Psoas muscle (tissue), 8 donors: Measurements from ENCODE around the gene WNT6. TPM values are rescaled to one million over a fixed set of nuclear protein-coding genes. Genes with fewer than 3 reads are reported as not detected.

ENCODE experiments used
- ATAC-seq, 4 donors: fragments of 200-7000 bp; cut with Tn5 transposase; one replicate each; pipeline ENCODE4 v1.9.1; 2020; ENCODE audit warnings: moderate library complexity in 3 of 4, mild to moderate bottlenecking in 2 of 4
- DNase-seq, 2 donors: peaks; one replicate each; pipeline ENCODE4 v3.0.0-alpha.2; 2020
- H3K27ac ChIP-seq: fragments of 200-600 bp; one replicate; pipeline ENCODE4 v1.8.0; 2022
- H3K27me3 ChIP-seq, 3 donors: fragments of 200-600 bp in 1 of 3; one replicate each; pipeline versions ENCODE4 v1.6.1 to v1.8.0; 2013 to 2022; ENCODE audit warnings: low read length in 2 of 3, mild to moderate bottlenecking in 2 of 3, moderate library complexity in 1 of 3; ENCODE audit not compliant: insufficient read depth in 3 of 3
- H3K36me3 ChIP-seq, 2 donors: fragments of 200-600 bp in 1 of 2; one replicate each; pipeline versions ENCODE4 v1.6.1 to v1.8.0; 2013 to 2022; ENCODE audit warnings: low read depth in 1 of 2, mild to moderate bottlenecking in 1 of 2, moderate library complexity in 1 of 2; ENCODE audit not compliant: insufficient read depth in 1 of 2
- H3K4me1 ChIP-seq: fragments of 200-600 bp; one replicate; pipeline ENCODE4 v1.8.0; 2022
- H3K4me3 ChIP-seq: fragments of 200-600 bp; one replicate; pipeline ENCODE4 v1.8.0; 2022; ENCODE audit warnings: mild to moderate bottlenecking
- H3K9me3 ChIP-seq: fragments of 200-600 bp; one replicate; pipeline ENCODE4 v1.8.0; 2022
- WGBS, 3 donors: extraction: QIAGEN DNeasy Blood & Tissue Kit; methylation state at CpG; one replicate each; pipeline versions ENCODE4 v1.1.6 to v1.1.7; 2013; 5-methylcytosine and 5-hydroxymethylcytosine counted together
- intact Hi-C, 2 donors: fragments of 100-400 bp; cut with DNase I; formaldehyde crosslinking; loops; one replicate each; pipeline versions ENCODE4 v1.11.0 to v1.14.2; 2022
- polyA plus RNA-seq, 3 donors: library from polyadenylated mRNA; stranded (reverse); fragments of 200-250 nt; gene quantifications; one replicate each; pipeline ENCODE4 v1.2.3, GENCODE V29; 2013
- total RNA-seq, 4 donors: library from RNA; stranded (reverse); fragmentation: NEBNext Ultra II Directional in 2 of 4; extraction: Animal tissue kit (Norgen Biotek cat#: 25700) in 2 of 4; gene quantifications; one replicate each; pipeline versions ENCODE4 v1.2.1 to v1.2.4, GENCODE V29; 2021 to 2023
- TF ChIP-seq, protein P1 (sequence below): fragments of 200-600 bp; IDR thresholded peaks from one replicate; pipeline ENCODE4 v1.8.0; 2022; ENCODE audit warnings: antibody characterized with exemption
- donor health status: healthy with polysubstance abuse.
- donor health status: DM: no; HTN: no; CAD: no; lungs with moderate emphysema.
- donor health status: Bipolar disorder and iron deficiency.
- donor health status: healthy.
- donor health status: DM: yes; HTN: yes; CAD: no.
- donor health status: DM: no; HTN: no; CAD: no.
- donor health status: DM: no; HTN: no; CAD: no.
- donor health status: DM: yes; HTN: yes; CAD: no.

The WNT6 gene
- total and polyA plus RNA-seq, 7 donors: 0.05 to 1.0 (median 0.20) TPM

- TF ChIP-seq, protein P1, sequence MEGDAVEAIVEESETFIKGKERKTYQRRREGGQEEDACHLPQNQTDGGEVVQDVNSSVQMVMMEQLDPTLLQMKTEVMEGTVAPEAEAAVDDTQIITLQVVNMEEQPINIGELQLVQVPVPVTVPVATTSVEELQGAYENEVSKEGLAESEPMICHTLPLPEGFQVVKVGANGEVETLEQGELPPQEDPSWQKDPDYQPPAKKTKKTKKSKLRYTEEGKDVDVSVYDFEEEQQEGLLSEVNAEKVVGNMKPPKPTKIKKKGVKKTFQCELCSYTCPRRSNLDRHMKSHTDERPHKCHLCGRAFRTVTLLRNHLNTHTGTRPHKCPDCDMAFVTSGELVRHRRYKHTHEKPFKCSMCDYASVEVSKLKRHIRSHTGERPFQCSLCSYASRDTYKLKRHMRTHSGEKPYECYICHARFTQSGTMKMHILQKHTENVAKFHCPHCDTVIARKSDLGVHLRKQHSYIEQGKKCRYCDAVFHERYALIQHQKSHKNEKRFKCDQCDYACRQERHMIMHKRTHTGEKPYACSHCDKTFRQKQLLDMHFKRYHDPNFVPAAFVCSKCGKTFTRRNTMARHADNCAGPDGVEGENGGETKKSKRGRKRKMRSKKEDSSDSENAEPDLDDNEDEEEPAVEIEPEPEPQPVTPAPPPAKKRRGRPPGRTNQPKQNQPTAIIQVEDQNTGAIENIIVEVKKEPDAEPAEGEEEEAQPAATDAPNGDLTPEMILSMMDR: peak; percentile 69
- 27 to 29% (median 27%) methylated on average over 16 of the region's 16 CpGs for WGBS, 3 donors
- intact Hi-C loops: loop anchor here in 1 of 2 donors (5.0 kb wide), 1 partner anchor 44 kb away; no protein-coding TSS in a partner anchor
- peaks cover 0 to 30% (median 3%) of the 10 kb centered on the region in 3 donors for H3K27me3 ChIP-seq
- H3K36me3 ChIP-seq: no peaks in the 10 kb centered on the region
- H3K9me3 ChIP-seq: no peaks in the 10 kb centered on the region
- ATAC-seq (peak; percentile 75 to 87 (median 76)), DNase-seq (peak; percentile 55 to 75)
- no peaks in the 10 kb centered on the region for H3K4me1 ChIP-seq
- no peak overlapping the region for H3K27ac ChIP-seq
- H3K4me3 ChIP-seq: no peak overlapping the region
These were observed 6.5 kb upstream of the WNT6 start for GRCh38 chr2:218852911-218853667.

DNA sequence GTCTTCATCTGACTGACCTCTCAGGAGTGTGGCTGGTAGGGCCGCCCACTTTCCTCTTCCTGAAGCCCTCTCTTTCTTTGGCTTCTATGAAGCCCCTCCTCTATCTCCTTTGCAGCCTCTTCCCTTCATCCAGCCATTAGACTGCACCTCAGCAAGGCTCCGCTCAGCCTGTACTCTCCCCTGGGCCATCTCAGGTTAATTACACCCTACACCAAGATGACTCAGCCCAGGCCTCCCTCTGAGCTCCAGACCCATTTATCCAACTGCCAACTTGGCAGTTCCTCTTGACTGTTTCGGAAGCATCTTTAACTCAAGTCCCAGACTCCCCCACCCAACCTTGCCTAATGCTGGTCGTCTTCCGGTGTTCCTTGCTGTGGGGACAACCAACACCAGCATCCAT is 5.8 kb upstream of the WNT6 start:
- peaks cover 0 to 37% (median 6%) of the 10 kb centered on the region in 3 donors for H3K27me3 ChIP-seq
- no peak overlapping the region for H3K27ac ChIP-seq
- WGBS, 3 donors: 33 to 54% (median 51%) methylated on average over 5 of the region's 5 CpGs

GRCh38 chr2:218854860-218855259 is 4.7 kb upstream of the WNT6 start:
- WGBS, 3 donors: 60 to 75% (median 60%) methylated on average over 5 of the region's 5 CpGs
- Histone ChIP-seq H3K4me1 (no peaks in the 10 kb centered on the region), H3K9me3 (no peaks in the 10 kb centered on the region), H3K4me3 (no peak overlapping the region), H3K36me3 (no peaks in the 10 kb centered on the region), H3K27me3 (peaks cover 0 to 46% (median 6%) of the 10 kb centered on the region in 3 donors), H3K27ac (no peak overlapping the region)
- DNase-seq (no peak), ATAC-seq (no peak)
- intact Hi-C loops: loop anchor here (5.0 kb wide), 2 partner anchors 42 to 127 kb away; no protein-coding TSS in a partner anchor
- TF ChIP-seq, protein P1: no peak

More for the DNA sequence above, 5.8 kb upstream of the WNT6 start:
- peak; percentile 66 to 91 (median 86) for ATAC-seq
- no peak overlapping the region for H3K4me3 ChIP-seq
- no peaks in the 10 kb centered on the region for H3K9me3 ChIP-seq
- H3K36me3 ChIP-seq: no peaks in the 10 kb centered on the region
- intact Hi-C loops: loop anchor here in 1 of 2 donors (5.0 kb wide), 1 partner anchor 44 kb away; no protein-coding TSS in a partner anchor
- H3K4me1 ChIP-seq: no peaks in the 10 kb centered on the region
- TF ChIP-seq, protein P1: no peak
- peak in 1 of 2 donors; percentile 53 for DNase-seq

DNA sequence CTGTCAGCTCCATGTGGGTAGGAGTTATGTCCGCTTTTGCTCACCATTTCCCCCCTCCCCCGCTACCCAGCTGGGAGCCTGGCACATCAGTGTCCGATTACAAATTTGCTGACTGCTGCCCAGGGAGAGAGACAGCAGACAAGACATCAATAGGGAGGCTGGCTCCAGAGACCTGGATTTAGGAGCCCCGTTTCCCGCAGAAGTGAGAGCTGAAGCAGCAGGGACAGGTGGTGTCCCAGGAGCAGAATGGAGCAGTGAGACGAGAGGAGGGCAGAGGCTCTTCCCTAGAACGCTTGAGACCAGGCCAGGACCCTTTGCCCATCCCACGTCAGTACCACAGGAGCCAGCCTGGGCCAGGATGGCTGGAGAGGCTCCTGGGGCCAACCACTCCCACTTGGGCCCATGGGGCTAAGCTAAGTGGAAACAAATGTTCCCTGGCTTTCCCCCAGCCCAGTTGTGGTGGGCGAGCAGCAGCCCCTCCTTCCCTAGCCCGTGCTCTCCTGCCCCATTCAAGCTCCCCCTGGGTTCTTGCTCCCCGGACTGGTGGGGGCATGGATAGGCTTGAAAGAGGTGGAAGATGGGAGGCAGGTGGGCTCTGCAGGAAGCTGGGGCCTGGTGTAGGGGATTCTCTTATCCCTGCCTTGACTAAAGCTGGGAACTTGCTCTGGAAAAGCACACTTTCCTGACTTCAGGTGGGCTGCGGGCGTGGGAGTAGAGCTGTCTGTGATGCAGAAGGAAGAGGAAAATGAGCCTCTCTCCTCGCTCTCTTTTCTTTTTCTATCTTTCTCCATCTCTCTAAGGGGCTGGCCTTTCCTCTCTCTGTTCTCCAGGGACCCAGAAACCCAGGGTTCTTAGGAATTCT is 4.1 kb upstream of the WNT6 start:
- TF ChIP-seq, protein P1: no peak
- Histone ChIP-seq H3K36me3 (no peaks in the 10 kb centered on the region), H3K27me3 (peaks cover 0 to 53% (median 11%) of the 10 kb centered on the region in 3 donors), H3K4me3 (no peak overlapping the region), H3K9me3 (no peaks in the 10 kb centered on the region), H3K27ac (no peak overlapping the region), H3K4me1 (peaks cover 3% of the 10 kb centered on the region)
- DNase-seq (peak in 1 of 2 donors; percentile 30), ATAC-seq (no peak)
- intact Hi-C loops: loop anchor here in 1 of 2 donors (2.0 to 5.0 kb wide), 2 partner anchors 39 to 127 kb away; no protein-coding TSS in a partner anchor
- WGBS, 3 donors: 49 to 60% (median 52%) methylated on average over 14 of the region's 14 CpGs
